Astrocyte (in vitro differentiated cells and primary cell): ENCODE data around the gene UVSSA. TPM values are rescaled to one million over a fixed set of nuclear protein-coding genes. Genes with fewer than 3 reads are reported as not detected.

Experiments
- DNase-seq: peaks from one replicate; pipeline ENCODE4 v3.0.0-alpha.2; 2010; ENCODE audit warnings: low read depth
- FAIRE-seq: peaks from 2 replicates; lab custom pipeline; 2011; peaks lifted over from hg19 to GRCh38; lab: Jason Lieb, UNC
- H2AFZ ChIP-seq: 2 replicates; pipeline ENCODE4 v1.6.0; 2012; ENCODE audit warnings: low read depth, low read length, inconsistent platforms
- H3K27ac ChIP-seq: 2 replicates; pipeline ENCODE4 v1.5.1; 2011; ENCODE audit warnings: low read depth, low read length, inconsistent platforms
- H3K27me3 ChIP-seq: 2 replicates; pipeline ENCODE4 v1.6.0; 2011; ENCODE audit warnings: low read length, inconsistent platforms; ENCODE audit not compliant: insufficient read depth
- H3K36me3 ChIP-seq: 2 replicates; pipeline ENCODE4 v1.5.1; 2011; ENCODE audit warnings: low read length, inconsistent platforms; ENCODE audit not compliant: insufficient read depth
- H3K4me1 ChIP-seq: 2 replicates; pipeline ENCODE4 v1.5.1; 2011; ENCODE audit warnings: low read length, inconsistent platforms; ENCODE audit not compliant: insufficient read depth
- H3K4me2 ChIP-seq: 2 replicates; pipeline ENCODE4 v1.6.0; 2012; ENCODE audit warnings: low read length, inconsistent platforms
- H3K4me3 ChIP-seq: 2 replicates; pipeline ENCODE4 v1.5.1; 2011; ENCODE audit warnings: low read depth, mild to moderate bottlenecking, low read length, inconsistent platforms; ENCODE audit not compliant: insufficient read depth
- H3K79me2 ChIP-seq: 2 replicates; pipeline ENCODE4 v1.6.0; 2012; ENCODE audit warnings: mild to moderate bottlenecking, low read length, inconsistent platforms; ENCODE audit not compliant: insufficient read depth
- H3K9ac ChIP-seq: 2 replicates; pipeline ENCODE4 v1.6.0; 2012; ENCODE audit warnings: mild to moderate bottlenecking, low read length, inconsistent platforms
- H3K9me3 ChIP-seq: 2 replicates; pipeline ENCODE4 v1.5.1; 2012; ENCODE audit warnings: low read depth, mild to moderate bottlenecking, low read length, inconsistent platforms; ENCODE audit not compliant: insufficient read depth
- H4K20me1 ChIP-seq: 2 replicates; pipeline ENCODE4 v1.6.0; 2012; ENCODE audit warnings: low read length, inconsistent platforms; ENCODE audit not compliant: insufficient read depth
- H3K27ac Mint-ChIP-seq: one replicate; pipeline ENCODE4 v1.8.0; 2021; ENCODE audit warnings: mild to moderate bottlenecking, mixed read lengths; ENCODE audit not compliant: unreplicated experiment
- H3K27me3 Mint-ChIP-seq: one replicate; pipeline ENCODE4 v1.8.0; 2021; ENCODE audit warnings: low read depth, mixed read lengths; ENCODE audit not compliant: unreplicated experiment
- H3K36me3 Mint-ChIP-seq: one replicate; pipeline ENCODE4 v1.8.0; 2021; ENCODE audit warnings: low read depth, mixed read lengths; ENCODE audit not compliant: unreplicated experiment
- H3K4me1 Mint-ChIP-seq: one replicate; pipeline ENCODE4 v1.8.0; 2021; ENCODE audit warnings: low read depth, mixed read lengths; ENCODE audit not compliant: unreplicated experiment
- H3K4me3 Mint-ChIP-seq: one replicate; pipeline ENCODE4 v1.8.0; 2021; ENCODE audit warnings: mild to moderate bottlenecking, moderate library complexity, mixed read lengths; ENCODE audit not compliant: unreplicated experiment
- H3K9me3 Mint-ChIP-seq: one replicate; pipeline ENCODE4 v1.8.0; 2021; ENCODE audit warnings: mild to moderate bottlenecking, mixed read lengths; ENCODE audit not compliant: unreplicated experiment
- EZH2 ChIP-seq: IDR thresholded peaks from 2 replicates; pipeline ENCODE4 v1.6.1; 2012; ENCODE audit warnings: mild to moderate bottlenecking, low read length, inconsistent platforms; ENCODE audit not compliant: insufficient read depth
- total RNA-seq: library from RNA; stranded (reverse); gene quantifications from 2 replicates; pipeline ENCODE4 v1.2.1, GENCODE V29; 2021
- TF ChIP-seq, protein P1 (sequence below): IDR thresholded peaks from 2 replicates; pipeline ENCODE4 v1.5.1; 2011; ENCODE audit warnings: low read depth, mild to moderate bottlenecking, inconsistent platforms, low read length, moderate library complexity; ENCODE audit not compliant: insufficient read depth

The UVSSA gene
- total RNA-seq, 1 donor from 2014 or later: 14.8 TPM

DNA sequence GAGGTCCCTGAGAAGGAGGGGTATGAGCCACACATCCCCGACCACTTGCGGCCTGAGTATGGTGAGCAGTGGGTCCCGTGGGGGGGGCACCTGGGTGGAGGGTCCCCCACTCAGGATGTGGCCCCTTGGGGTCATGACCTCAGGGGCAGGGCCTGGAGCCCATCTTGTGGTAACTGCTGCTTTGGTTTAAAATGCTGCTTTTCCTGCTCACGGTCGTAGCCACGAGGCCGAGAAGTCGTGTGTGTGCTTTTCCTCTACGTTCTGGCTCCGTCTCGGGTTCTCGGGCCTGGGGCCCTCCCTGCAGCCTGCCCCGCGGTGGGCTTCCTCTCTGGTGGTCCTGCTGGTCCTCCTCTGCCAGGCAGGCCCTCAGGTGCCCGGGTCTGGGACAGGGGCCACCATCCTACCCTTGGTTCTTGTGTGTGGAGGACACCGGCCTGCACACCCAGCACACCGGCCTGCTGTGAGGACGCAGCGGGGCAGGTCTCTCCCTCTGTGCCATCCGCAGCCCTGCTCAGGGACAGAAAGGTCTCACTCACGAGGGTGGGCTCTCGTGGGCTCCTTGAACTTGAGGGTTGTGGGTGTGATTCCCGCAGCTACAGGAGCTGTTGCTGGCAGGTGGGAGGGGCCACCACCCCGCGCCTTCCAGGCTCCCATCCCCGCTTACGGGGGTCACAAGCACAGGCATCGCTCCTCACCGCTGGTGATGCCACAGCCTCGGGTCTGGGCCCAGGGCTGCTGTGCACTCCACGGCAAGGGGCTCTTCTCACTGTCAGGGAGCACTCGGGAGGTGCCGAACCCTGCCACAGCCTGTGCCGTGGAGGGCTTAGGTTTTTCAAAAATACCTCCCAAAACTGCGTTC lies 19.6 kb downstream of the UVSSA start:
- no peaks in the 10 kb centered on the region for H4K20me1 ChIP-seq
- H3K4me3 ChIP-seq: no peak overlapping the region
- H2AFZ ChIP-seq: no peak overlapping the region
- Mint-ChIP-seq H3K27ac (no peak overlapping the region), H3K9me3 (no peaks in the 10 kb centered on the region), H3K4me3 (no peak overlapping the region), H3K4me1 (peaks cover 3% of the 10 kb centered on the region), H3K27me3 (no peaks in the 10 kb centered on the region), H3K36me3 (peaks cover 11% of the 10 kb centered on the region)
- H3K9me3 ChIP-seq: no peaks in the 10 kb centered on the region
- TF ChIP-seq, protein P1, sequence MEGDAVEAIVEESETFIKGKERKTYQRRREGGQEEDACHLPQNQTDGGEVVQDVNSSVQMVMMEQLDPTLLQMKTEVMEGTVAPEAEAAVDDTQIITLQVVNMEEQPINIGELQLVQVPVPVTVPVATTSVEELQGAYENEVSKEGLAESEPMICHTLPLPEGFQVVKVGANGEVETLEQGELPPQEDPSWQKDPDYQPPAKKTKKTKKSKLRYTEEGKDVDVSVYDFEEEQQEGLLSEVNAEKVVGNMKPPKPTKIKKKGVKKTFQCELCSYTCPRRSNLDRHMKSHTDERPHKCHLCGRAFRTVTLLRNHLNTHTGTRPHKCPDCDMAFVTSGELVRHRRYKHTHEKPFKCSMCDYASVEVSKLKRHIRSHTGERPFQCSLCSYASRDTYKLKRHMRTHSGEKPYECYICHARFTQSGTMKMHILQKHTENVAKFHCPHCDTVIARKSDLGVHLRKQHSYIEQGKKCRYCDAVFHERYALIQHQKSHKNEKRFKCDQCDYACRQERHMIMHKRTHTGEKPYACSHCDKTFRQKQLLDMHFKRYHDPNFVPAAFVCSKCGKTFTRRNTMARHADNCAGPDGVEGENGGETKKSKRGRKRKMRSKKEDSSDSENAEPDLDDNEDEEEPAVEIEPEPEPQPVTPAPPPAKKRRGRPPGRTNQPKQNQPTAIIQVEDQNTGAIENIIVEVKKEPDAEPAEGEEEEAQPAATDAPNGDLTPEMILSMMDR: no peak
- TF ChIP-seq EZH2: no peak
- H3K36me3 ChIP-seq: no peaks in the 10 kb centered on the region
- H3K27me3 ChIP-seq: no peaks in the 10 kb centered on the region
- no peak for FAIRE-seq
- no peaks in the 10 kb centered on the region for H3K4me1 ChIP-seq
- H3K4me2 ChIP-seq: no peak overlapping the region
- no peak for DNase-seq
- H3K27ac ChIP-seq: no peak overlapping the region
- no peak overlapping the region for H3K9ac ChIP-seq
- H3K79me2 ChIP-seq: no peaks in the 10 kb centered on the region

DNA sequence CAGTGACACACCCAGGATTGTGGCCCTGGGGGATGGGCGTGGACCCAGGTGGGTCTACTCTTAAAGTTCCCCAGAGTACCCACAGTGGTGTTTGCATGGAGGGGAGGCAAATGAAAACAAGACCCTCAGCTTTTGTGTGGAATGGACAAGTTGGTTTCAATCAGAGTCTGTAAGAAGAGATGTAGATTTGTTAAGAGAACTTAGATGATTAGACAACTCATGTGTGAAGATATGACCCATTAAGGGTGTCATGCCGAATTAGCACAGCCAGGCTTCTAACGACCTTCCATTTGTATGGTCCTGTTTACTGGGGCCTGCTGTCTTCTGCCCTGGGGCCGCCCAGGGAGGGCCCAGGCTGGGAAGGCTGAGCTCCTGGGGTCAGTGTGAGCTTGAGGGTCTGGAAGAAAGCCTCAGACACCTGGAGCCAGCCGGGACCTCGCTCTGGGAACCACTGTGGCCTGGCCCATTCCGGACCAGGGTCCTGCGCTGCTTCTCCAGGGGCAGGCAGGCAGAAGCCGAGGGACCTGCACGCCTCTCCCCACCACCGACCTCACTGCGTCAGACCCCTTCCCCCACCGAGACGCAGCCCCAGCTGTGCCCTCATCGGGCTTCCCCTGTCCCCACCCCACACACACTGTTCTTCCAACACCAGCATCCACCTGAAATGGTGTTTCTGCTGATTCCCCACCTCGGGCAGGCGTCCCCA lies 20.4 kb downstream of the UVSSA start:
- no peaks in the 10 kb centered on the region for H3K4me1 ChIP-seq
- peaks cover 9% of the 10 kb centered on the region for H3K36me3 Mint-ChIP-seq
- TF ChIP-seq, protein P1: no peak
- TF ChIP-seq EZH2: no peak
- no peaks in the 10 kb centered on the region for H3K36me3 ChIP-seq
- H3K4me1 Mint-ChIP-seq: peaks cover 3% of the 10 kb centered on the region
- H3K9me3 ChIP-seq: no peaks in the 10 kb centered on the region
- H3K27ac ChIP-seq: no peak overlapping the region
- DNase-seq (no peak), FAIRE-seq (no peak)
- no peak overlapping the region for H3K4me3 ChIP-seq
- no peak overlapping the region for H3K4me3 Mint-ChIP-seq
- H3K9ac ChIP-seq: no peak overlapping the region
- H3K27ac Mint-ChIP-seq: no peak overlapping the region
- H4K20me1 ChIP-seq: no peaks in the 10 kb centered on the region
- H3K27me3 ChIP-seq: no peaks in the 10 kb centered on the region
- H2AFZ ChIP-seq: no peak overlapping the region
- no peaks in the 10 kb centered on the region for H3K27me3 Mint-ChIP-seq
- H3K9me3 Mint-ChIP-seq: no peaks in the 10 kb centered on the region
- H3K4me2 ChIP-seq: no peak overlapping the region
- H3K79me2 ChIP-seq: no peaks in the 10 kb centered on the region
